Psoas muscle (tissue), 8 donors: Measurements from ENCODE around the gene FOXJ1. TPM values are rescaled to one million over a fixed set of nuclear protein-coding genes. Genes with fewer than 3 reads are reported as not detected.

Experiments used
- ATAC-seq, 4 donors: fragments of 200-7000 bp; cut with Tn5 transposase; one replicate each; pipeline ENCODE4 v1.9.1; 2020; ENCODE audit warnings: moderate library complexity in 3 of 4, mild to moderate bottlenecking in 2 of 4
- DNase-seq, 2 donors: peaks; one replicate each; pipeline ENCODE4 v3.0.0-alpha.2; 2020
- H3K27ac ChIP-seq: fragments of 200-600 bp; one replicate; pipeline ENCODE4 v1.8.0; 2022
- H3K27me3 ChIP-seq, 3 donors: fragments of 200-600 bp in 1 of 3; one replicate each; pipeline versions ENCODE4 v1.6.1 to v1.8.0; 2013 to 2022; ENCODE audit warnings: low read length in 2 of 3, mild to moderate bottlenecking in 2 of 3, moderate library complexity in 1 of 3; ENCODE audit not compliant: insufficient read depth in 3 of 3
- H3K36me3 ChIP-seq, 2 donors: fragments of 200-600 bp in 1 of 2; one replicate each; pipeline versions ENCODE4 v1.6.1 to v1.8.0; 2013 to 2022; ENCODE audit warnings: low read depth in 1 of 2, mild to moderate bottlenecking in 1 of 2, moderate library complexity in 1 of 2; ENCODE audit not compliant: insufficient read depth in 1 of 2
- H3K4me1 ChIP-seq: fragments of 200-600 bp; one replicate; pipeline ENCODE4 v1.8.0; 2022
- H3K4me3 ChIP-seq: fragments of 200-600 bp; one replicate; pipeline ENCODE4 v1.8.0; 2022; ENCODE audit warnings: mild to moderate bottlenecking
- H3K9me3 ChIP-seq: fragments of 200-600 bp; one replicate; pipeline ENCODE4 v1.8.0; 2022
- WGBS, 3 donors: extraction: QIAGEN DNeasy Blood & Tissue Kit; methylation state at CpG; one replicate each; pipeline versions ENCODE4 v1.1.6 to v1.1.7; 2013; 5-methylcytosine and 5-hydroxymethylcytosine counted together
- intact Hi-C, 2 donors: fragments of 100-400 bp; cut with DNase I; formaldehyde crosslinking; loops; one replicate each; pipeline versions ENCODE4 v1.11.0 to v1.14.2; 2022
- polyA plus RNA-seq, 3 donors: library from polyadenylated mRNA; stranded (reverse); fragments of 200-250 nt; gene quantifications; one replicate each; pipeline ENCODE4 v1.2.3, GENCODE V29; 2013
- total RNA-seq, 4 donors: library from RNA; stranded (reverse); fragmentation: NEBNext Ultra II Directional in 2 of 4; extraction: Animal tissue kit (Norgen Biotek cat#: 25700) in 2 of 4; gene quantifications; one replicate each; pipeline versions ENCODE4 v1.2.1 to v1.2.4, GENCODE V29; 2021 to 2023
- TF ChIP-seq, protein P1 (sequence below): fragments of 200-600 bp; IDR thresholded peaks from one replicate; pipeline ENCODE4 v1.8.0; 2022; ENCODE audit warnings: antibody characterized with exemption
- donor health status: healthy with polysubstance abuse.
- donor health status: DM: no; HTN: no; CAD: no; lungs with moderate emphysema.
- donor health status: Bipolar disorder and iron deficiency.
- donor health status: healthy.
- donor health status: DM: yes; HTN: yes; CAD: no.
- donor health status: DM: no; HTN: no; CAD: no.
- donor health status: DM: no; HTN: no; CAD: no.
- donor health status: DM: yes; HTN: yes; CAD: no.

FOXJ1 gene
- total and polyA plus RNA-seq, 7 donors = 0.07 to 0.15 (median 0.11) TPM; not detected in 2

DNA sequence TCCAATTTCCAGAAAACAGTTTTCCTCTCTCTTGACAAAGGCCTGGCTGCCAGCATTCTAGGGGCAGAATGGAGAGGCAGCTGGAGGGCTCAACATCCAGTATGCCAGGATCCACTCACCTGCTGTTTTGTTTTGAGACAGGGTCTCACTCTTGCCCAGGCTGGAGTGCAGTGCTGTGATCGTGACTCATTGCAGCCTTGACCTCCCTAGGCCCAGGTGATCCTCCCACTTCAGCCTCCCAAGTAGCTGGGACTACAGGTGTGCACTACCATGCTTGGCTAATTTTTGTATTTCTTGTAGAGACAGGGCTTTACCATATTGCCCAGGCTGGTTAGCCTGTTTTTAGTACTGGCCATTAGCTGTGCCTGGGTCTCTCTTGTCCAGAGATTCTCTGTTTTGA lies 29.1 kb upstream of the FOXJ1 start:
- ATAC-seq (no peak), DNase-seq (no peak)
- Histone ChIP-seq H3K27me3 (no peaks in the 10 kb centered on the region), H3K27ac (no peak overlapping the region), H3K9me3 (no peaks in the 10 kb centered on the region), H3K4me1 (no peaks in the 10 kb centered on the region), H3K4me3 (no peak overlapping the region), H3K36me3 (peaks cover 0 to 40% of the 10 kb centered on the region in 2 donors)
- TF ChIP-seq, protein P1, sequence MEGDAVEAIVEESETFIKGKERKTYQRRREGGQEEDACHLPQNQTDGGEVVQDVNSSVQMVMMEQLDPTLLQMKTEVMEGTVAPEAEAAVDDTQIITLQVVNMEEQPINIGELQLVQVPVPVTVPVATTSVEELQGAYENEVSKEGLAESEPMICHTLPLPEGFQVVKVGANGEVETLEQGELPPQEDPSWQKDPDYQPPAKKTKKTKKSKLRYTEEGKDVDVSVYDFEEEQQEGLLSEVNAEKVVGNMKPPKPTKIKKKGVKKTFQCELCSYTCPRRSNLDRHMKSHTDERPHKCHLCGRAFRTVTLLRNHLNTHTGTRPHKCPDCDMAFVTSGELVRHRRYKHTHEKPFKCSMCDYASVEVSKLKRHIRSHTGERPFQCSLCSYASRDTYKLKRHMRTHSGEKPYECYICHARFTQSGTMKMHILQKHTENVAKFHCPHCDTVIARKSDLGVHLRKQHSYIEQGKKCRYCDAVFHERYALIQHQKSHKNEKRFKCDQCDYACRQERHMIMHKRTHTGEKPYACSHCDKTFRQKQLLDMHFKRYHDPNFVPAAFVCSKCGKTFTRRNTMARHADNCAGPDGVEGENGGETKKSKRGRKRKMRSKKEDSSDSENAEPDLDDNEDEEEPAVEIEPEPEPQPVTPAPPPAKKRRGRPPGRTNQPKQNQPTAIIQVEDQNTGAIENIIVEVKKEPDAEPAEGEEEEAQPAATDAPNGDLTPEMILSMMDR = no peak
- intact Hi-C loops = no loop called here
- 95 to 100% (median 100%) methylated on average over 1 of the region's 1 CpG for WGBS, 3 donors

GRCh38 chr17:76166906-76167305 lies 25.9 kb upstream of the FOXJ1 start:
- DNase-seq (no peak), ATAC-seq (no peak)
- TF ChIP-seq, protein P1 = no peak
- WGBS, 3 donors = 84 to 88% (median 87%) methylated on average over 10 of the region's 10 CpGs
- H3K4me3 ChIP-seq = no peak overlapping the region
- H3K27me3 ChIP-seq = no peaks in the 10 kb centered on the region
- no peaks in the 10 kb centered on the region for H3K9me3 ChIP-seq
- intact Hi-C loops = no loop called here
- no peak overlapping the region for H3K27ac ChIP-seq
- H3K36me3 ChIP-seq = peaks cover 0 to 65% of the 10 kb centered on the region in 2 donors
- no peaks in the 10 kb centered on the region for H3K4me1 ChIP-seq

- DNase-seq = no peak
- 75 to 83% (median 80%) methylated on average over 7 of the region's 7 CpGs for WGBS, 3 donors
- H3K9me3 ChIP-seq = no peaks in the 10 kb centered on the region
- peaks cover 0 to 65% of the 10 kb centered on the region in 2 donors for H3K36me3 ChIP-seq
- ATAC-seq = no peak
- H3K4me1 ChIP-seq = no peaks in the 10 kb centered on the region
- no peak overlapping the region for H3K27ac ChIP-seq
- intact Hi-C loops = no loop called here
- H3K27me3 ChIP-seq = no peaks in the 10 kb centered on the region
- no peak overlapping the region for H3K4me3 ChIP-seq
- TF ChIP-seq, protein P1 = no peak
Measured at GRCh38 chr17:76166168-76166567, 25.1 kb upstream of the FOXJ1 start.

GRCh38 chr17:76164331-76164730 lies 23.3 kb upstream of the FOXJ1 start:
- H3K27me3 ChIP-seq = no peaks in the 10 kb centered on the region
- H3K36me3 ChIP-seq = peaks cover 0 to 82% of the 10 kb centered on the region in 2 donors
- DNase-seq (no peak), ATAC-seq (no peak)
- intact Hi-C loops = no loop called here
- H3K4me1 ChIP-seq = no peaks in the 10 kb centered on the region
- no peak overlapping the region for H3K27ac ChIP-seq
- WGBS, 3 donors = 71 to 78% (median 73%) methylated on average over 2 of the region's 2 CpGs
- TF ChIP-seq, protein P1 = no peak
- H3K4me3 ChIP-seq = no peak overlapping the region
- H3K9me3 ChIP-seq = no peaks in the 10 kb centered on the region

GRCh38 chr17:76163919-76164318 lies 22.9 kb upstream of the FOXJ1 start:
- no peak overlapping the region for H3K27ac ChIP-seq
- H3K4me3 ChIP-seq = no peak overlapping the region
- ATAC-seq = no peak
- TF ChIP-seq, protein P1 = no peak
- WGBS, 3 donors = 83 to 89% (median 83%) methylated on average over 4 of the region's 4 CpGs
- H3K36me3 ChIP-seq = peaks cover 0 to 86% of the 10 kb centered on the region in 2 donors
- H3K27me3 ChIP-seq = no peaks in the 10 kb centered on the region
- no peaks in the 10 kb centered on the region for H3K9me3 ChIP-seq
- H3K4me1 ChIP-seq = no peaks in the 10 kb centered on the region
- intact Hi-C loops = no loop called here
- no peak for DNase-seq
